HT1080 (cell line): Measurements from ENCODE around the gene FILIP1. TPM values are rescaled to one million over a fixed set of nuclear protein-coding genes. Genes with fewer than 3 reads are reported as not detected.

Experiments
- DNase-seq: peaks from one replicate; pipeline ENCODE4 v3.0.0-alpha.2; 2015; ENCODE audit warnings: low read depth
- total RNA-seq: library from RNA; depleted of rRNA; stranded (reverse); fragments of >200 nt; shearing (Covaris generic); gene quantifications from 2 replicates; pipeline ENCODE4 v1.2.3, GENCODE V29; 2014

The FILIP1 gene
- total RNA-seq, 1 experiment from 2014 or later: 0.85 TPM

DNA sequence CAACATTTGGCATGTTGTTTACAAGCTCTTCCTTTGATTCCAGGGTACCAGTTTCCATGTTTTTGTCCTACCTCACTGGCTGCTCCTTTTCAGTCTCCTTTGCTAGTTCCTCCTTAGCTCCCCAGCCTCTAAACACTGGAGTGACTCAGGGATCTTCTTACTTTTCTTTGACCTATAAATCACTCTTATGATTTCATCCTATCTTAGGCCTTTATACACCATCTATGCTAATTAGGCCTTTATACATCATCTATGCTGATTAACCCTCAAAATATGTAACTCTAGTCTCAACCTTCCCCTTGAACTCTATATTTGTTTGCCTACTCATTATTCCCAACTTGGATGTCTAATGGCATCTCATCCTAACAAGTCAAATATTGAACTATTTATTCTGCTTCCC lies 218.5 kb downstream of the FILIP1 start:
- DNase-seq: peak; percentile 82

DNA sequence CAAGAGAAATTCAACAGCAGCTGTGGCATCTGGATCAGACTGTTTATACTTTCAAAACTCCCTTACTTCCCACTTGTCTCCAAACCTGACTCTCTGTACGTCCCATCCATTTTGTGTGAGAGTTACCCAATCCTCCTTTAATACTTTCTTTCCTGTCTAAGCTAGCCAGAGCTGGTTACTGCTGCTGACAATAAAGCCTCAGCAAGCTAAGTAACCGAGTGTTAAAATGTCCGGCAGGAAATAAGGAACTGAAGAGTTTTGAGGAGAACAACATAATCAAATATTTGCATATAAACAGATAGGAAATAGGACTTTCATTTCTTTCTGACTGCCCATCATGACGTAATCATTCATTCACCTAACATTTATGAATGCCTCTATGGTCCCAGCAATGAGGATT lies 220.6 kb downstream of the FILIP1 start:
- DNase-seq: no peak

GRCh38 chr6:75272145-75272840 lies 221.3 kb downstream of the FILIP1 start:
- peak; percentile 12 for DNase-seq

- no peak for DNase-seq
Measured at GRCh38 chr6:75268988-75269354, 224.6 kb downstream of the FILIP1 start.

GRCh38 chr6:75268121-75268987 lies 225.2 kb downstream of the FILIP1 start:
- DNase-seq: peak; percentile 29

DNA sequence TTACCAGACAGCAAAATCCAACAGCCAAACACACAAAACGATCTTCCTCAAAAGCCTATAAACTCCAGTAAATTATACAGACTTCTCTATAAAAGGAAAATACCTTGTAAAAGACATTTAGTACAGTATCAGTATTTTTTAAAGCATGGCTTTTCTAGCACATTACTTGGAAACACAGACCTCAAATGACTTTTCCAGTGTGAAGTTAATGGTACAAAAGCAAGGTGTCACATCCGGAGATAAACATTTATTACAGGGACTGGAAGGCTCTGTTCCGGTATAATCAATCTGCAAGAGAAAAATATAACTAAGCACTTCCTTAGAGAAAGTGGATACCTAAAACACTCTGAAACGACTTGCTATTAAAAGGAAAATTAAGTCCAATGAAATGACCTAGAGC lies 226.1 kb downstream of the FILIP1 start:
- DNase-seq: no peak

DNA sequence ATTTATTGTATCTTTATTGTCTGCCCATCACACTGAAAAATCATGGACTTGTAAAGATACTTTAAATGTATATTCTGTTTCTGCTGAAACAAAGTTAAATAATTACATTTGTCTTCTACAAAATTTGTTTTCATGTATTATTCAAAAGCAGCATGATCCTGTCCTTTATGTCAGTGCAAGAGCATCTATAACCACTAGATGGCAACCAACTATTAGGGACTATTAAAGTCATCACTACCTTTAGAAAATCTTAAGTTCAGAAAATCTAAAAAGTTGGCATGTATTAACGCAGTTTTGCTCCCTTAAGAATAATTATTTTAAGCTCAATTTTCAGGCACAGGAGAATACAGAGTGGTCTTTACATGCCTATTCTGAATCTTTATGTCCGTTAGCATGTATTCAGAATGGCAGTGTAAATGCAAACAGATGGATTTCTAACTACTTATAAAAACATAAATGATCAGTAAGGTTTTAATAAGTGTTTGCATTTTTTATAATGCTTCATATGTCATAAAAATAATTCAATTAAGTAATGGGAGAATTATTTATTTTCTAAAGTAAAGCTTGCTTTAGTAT lies 226.8 kb downstream of the FILIP1 start:
- DNase-seq: peak; percentile 7

DNA sequence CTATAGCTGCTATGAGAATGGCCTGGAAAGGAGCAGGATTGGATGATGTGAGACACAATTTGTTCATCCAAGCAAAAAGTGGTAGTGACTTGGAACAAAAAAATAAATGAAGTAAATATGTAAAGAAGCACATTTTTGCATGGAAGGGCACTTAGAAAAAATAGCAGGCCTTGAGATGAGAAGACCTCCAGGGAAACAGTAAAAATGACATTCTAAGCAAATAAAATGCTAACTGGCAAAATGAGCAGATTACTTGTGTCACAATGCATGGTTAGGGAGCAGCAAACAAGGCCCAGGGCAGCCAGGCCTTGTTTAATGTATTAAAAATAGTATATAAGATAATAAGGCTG lies 230.2 kb downstream of the FILIP1 start:
- no peak for DNase-seq

GRCh38 chr6:75262716-75263400 lies 230.7 kb downstream of the FILIP1 start:
- no peak for DNase-seq

GRCh38 chr6:75261299-75261698 lies 232.3 kb downstream of the FILIP1 start:
- DNase-seq: no peak

- no peak for DNase-seq
Measured at GRCh38 chr6:75257343-75258087, 236.1 kb downstream of the FILIP1 start.

- DNase-seq: no peak
Measured at GRCh38 chr6:75250552-75250951, 243.0 kb downstream of the FILIP1 start.

- DNase-seq: no peak
Measured at GRCh38 chr6:75249837-75250236, 243.8 kb downstream of the FILIP1 start.

DNA sequence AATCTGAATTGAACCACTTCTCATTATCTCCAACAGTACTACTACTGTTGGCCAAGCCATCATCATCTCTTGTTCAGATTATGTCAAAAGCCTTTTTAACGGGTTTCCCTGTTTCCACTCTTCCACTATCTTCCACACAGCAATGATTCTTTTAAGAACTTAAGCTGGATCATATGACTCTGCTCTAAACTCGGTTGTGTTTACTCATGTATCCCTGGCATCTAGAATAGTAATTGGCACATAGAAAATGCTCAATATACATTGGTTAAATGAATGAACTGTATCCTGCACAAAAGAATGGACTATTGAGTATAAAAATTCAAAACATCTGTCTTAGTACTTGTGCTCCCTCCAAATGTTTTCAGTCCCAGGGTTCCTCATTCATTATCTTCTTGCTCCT lies 247.2 kb downstream of the FILIP1 start:
- DNase-seq: no peak

GRCh38 chr6:75244063-75244584 lies 249.5 kb downstream of the FILIP1 start:
- DNase-seq: no peak

DNA sequence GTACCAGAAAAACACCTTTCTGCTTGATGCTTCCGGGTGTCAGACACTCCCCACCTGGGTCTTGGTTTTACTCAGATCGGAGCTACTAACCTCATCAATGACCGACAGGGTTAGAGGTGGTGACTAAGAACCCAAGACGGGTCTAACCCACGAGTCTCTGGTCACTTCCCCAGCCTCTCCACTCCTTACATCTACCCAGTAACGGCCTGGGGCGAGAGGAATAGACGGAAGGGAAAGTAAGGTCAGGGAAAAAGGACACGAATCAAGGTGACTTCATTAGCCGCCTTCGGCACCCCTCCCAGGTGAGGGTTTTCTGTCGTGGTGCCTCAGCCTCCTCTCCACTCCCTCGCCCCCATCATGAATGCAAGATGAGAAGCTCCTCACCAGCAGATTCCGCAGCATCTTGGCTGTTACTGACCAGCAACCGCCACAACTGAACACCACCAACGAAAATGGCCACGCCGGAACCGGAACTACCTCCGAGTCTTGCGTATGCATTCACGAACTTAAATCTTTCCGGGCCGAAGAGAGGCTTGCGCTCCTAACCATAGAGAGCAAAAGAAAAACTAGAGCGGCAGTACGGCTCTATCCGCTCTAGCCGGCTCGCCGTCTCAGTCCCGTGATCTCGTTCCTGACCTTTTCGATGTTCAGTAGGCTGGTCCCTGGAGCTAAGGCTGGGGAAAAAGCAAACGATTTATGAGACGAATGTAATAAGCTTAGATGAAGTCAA lies 250.1 kb downstream of the FILIP1 start, which contains the start of gene COX7A2:
COX7A2 (minus strand) TSS at position 469 of the 730 bp plus-strand sequence; CDS start at position 402, 67 bp downstream.
- DNase-seq: peak; percentile 97
